Measurements from ENCODE around the gene RUNX3.
"Not testable (repeated sequence)": the region's sequence is repeated elsewhere in the genome, so short reads cannot be mapped to it uniquely, and the experiment has no call there.

- not testable (repeated sequence) for TF ChIP-seq CTCF (conservative IDR thresholded peaks at IDR 0.05 in 1 of 2, IDR thresholded peaks at IDR 0.05 in 1 of 2; ENCODE audit: low read depth in 1 of 2, low read length in 2 of 2); EZH2 (IDR thresholded peaks at IDR 0.05; ENCODE audit: low read length, missing control alignments)
Measured at GRCh38 chr1:24979232-24979631, 49.2 kb upstream of the RUNX3 start.

Data from fibroblast of lung (primary cell).